Measurements from ENCODE around the gene HPCAL1. TPM values are rescaled to one million over a fixed set of nuclear protein-coding genes. Genes with fewer than 3 reads are reported as not detected.

Gene HPCAL1
- total and polyA plus RNA-seq, 2 donors (not counting 3 experiments of a cell fraction or from before 2014, with no cell fraction given), result 56.5 to 77.4 TPM

DNA sequence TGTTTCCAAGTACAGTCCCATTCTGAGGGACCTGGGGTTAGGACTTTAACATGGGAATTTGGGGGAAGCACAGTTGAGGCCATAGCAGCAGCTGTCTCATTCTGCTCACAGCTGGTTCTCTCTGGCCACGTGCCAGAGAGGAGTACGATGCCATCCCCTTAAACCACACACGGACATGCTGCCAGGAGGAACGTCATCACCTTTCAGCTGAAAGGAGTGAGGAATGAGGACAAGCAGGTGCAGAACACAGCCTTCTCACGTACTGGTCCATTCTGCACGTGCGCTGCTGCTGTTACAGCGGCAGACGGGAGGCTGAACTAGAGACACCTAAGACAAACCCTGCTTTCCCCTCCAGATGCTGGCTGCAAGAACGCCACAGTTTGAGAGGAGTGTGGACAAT lies 111.9 kb downstream of the HPCAL1 start:
- Histone ChIP-seq H3K27me3 (ENCODE audit: control insufficient read depth in 2 of 2, insufficient read depth in 2 of 2, low read length in 2 of 2) (no peaks in the 10 kb centered on the region), H3K4me2 (ENCODE audit: insufficient read depth, low read length) (no peak overlapping the region), H3K9ac (replicated peaks; ENCODE audit: extremely low read depth, insufficient read depth, low read length) (no peak overlapping the region), H3K9me1 (replicated peaks; ENCODE audit: control insufficient read depth, extremely low read depth, insufficient read depth, low read length) (no peaks in the 10 kb centered on the region), H2AFZ (ENCODE audit: low read depth, low read length) (no peak overlapping the region), H3K9me3 (replicated peaks; ENCODE audit: control insufficient read depth, insufficient read depth, low read length) (no peaks in the 10 kb centered on the region), H3K27ac (ENCODE audit: insufficient read depth, low read depth, low read length) (no peak overlapping the region), H3K4me1 (ENCODE audit: control insufficient read depth, extremely low read depth, insufficient read depth, low read length) (no peaks in the 10 kb centered on the region), H4K20me1 (replicated peaks; ENCODE audit: control insufficient read depth, extremely low read depth, insufficient read depth, low read length) (no peaks in the 10 kb centered on the region), H3K36me3 (ENCODE audit: control insufficient read depth in 2 of 2, extremely low read depth in 1 of 2, insufficient read depth in 2 of 2, low read length in 2 of 2) (no peaks in the 10 kb centered on the region), H3K79me2 (ENCODE audit: control insufficient read depth, insufficient read depth, low read length) (no peaks in the 10 kb centered on the region), H3K4me3 (replicated peaks in 1 of 3; ENCODE audit: insufficient read depth in 1 of 3, low read depth in 1 of 3, low read length in 3 of 3) (no peak overlapping the region)
- no peak for DNase-seq (ENCODE audit: low read depth, low spot score)
- no peak for FAIRE-seq
- TF ChIP-seq POLR2A (IDR thresholded peaks at IDR 0.05; ENCODE audit: low read depth, low read length), result no peak
- TF ChIP-seq JUN (IDR thresholded peaks at IDR 0.05; ENCODE audit: borderline replicate concordance, insufficient read depth, insufficient read length, low read depth), result no peak
- TF ChIP-seq POLR2AphosphoS5 (IDR thresholded peaks at IDR 0.05; ENCODE audit: insufficient read depth, low read depth, low read length), result no peak
- no peak for TF ChIP-seq MYC (IDR thresholded peaks at IDR 0.05; ENCODE audit: low read depth, low read length)
- TF ChIP-seq GATA2 (IDR thresholded peaks at IDR 0.05; ENCODE audit: insufficient read depth, insufficient read length, low read depth, low read length), result no peak
- no peak for TF ChIP-seq FOS (IDR thresholded peaks at IDR 0.05; ENCODE audit: borderline replicate concordance, insufficient read depth, low read length)
- TF ChIP-seq EZH2 (IDR thresholded peaks at IDR 0.05; ENCODE audit: borderline replicate concordance, low read depth, low read length, severe bottlenecking), result no peak
- TF ChIP-seq, protein P1, sequence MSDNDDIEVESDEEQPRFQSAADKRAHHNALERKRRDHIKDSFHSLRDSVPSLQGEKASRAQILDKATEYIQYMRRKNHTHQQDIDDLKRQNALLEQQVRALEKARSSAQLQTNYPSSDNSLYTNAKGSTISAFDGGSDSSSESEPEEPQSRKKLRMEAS (IDR thresholded peaks at IDR 0.05; ENCODE audit: insufficient read depth, insufficient read length), result no peak
- TF ChIP-seq, protein P2, sequence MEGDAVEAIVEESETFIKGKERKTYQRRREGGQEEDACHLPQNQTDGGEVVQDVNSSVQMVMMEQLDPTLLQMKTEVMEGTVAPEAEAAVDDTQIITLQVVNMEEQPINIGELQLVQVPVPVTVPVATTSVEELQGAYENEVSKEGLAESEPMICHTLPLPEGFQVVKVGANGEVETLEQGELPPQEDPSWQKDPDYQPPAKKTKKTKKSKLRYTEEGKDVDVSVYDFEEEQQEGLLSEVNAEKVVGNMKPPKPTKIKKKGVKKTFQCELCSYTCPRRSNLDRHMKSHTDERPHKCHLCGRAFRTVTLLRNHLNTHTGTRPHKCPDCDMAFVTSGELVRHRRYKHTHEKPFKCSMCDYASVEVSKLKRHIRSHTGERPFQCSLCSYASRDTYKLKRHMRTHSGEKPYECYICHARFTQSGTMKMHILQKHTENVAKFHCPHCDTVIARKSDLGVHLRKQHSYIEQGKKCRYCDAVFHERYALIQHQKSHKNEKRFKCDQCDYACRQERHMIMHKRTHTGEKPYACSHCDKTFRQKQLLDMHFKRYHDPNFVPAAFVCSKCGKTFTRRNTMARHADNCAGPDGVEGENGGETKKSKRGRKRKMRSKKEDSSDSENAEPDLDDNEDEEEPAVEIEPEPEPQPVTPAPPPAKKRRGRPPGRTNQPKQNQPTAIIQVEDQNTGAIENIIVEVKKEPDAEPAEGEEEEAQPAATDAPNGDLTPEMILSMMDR (IDR thresholded peaks at IDR 0.05; ENCODE audit: extremely low read depth in 1 of 2, insufficient read depth in 1 of 2, low read depth in 1 of 2, low read length in 2 of 2), result no peak
- ChIA-PET CTCF (interaction anchor here (1.0 kb wide), 1 partner anchor 18 kb away, joined by 3 read pairs; no protein-coding TSS in a partner anchor), POLR2A (no interaction called here)
- dilution Hi-C loops (cut with MboI; ENCODE audit: extremely low pct_ligation_motif_present, low sequenced_read_pairs) (no loop called here), intact Hi-C loops (cut with micrococcal nuclease) (no loop called here)
- no TSS peak for BruUV-seq (replicated peaks)

All from endothelial cell of umbilical vein (primary cell).